Chondrocyte (in vitro differentiated cells): ENCODE measurements around the gene CTPS1. TPM values are rescaled to one million over a fixed set of nuclear protein-coding genes. Genes with fewer than 3 reads are reported as not detected.

ENCODE experiments used
- DNase-seq: peaks from one replicate; pipeline ENCODE4 v3.0.0; 2021; ENCODE audit warnings: mixed read lengths, low spot score
- H3K27ac Mint-ChIP-seq: one replicate; pipeline ENCODE4 v1.8.0; 2021; ENCODE audit warnings: mild to moderate bottlenecking, moderate library complexity, mixed read lengths; ENCODE audit not compliant: unreplicated experiment
- H3K27me3 Mint-ChIP-seq: 2 replicates; pipeline ENCODE4 v1.8.0; 2021; ENCODE audit warnings: low read depth, mixed read lengths
- H3K36me3 Mint-ChIP-seq: 2 replicates; pipeline ENCODE4 v1.8.0; 2021; ENCODE audit warnings: low read depth, mixed read lengths
- H3K4me1 Mint-ChIP-seq: 2 replicates; pipeline ENCODE4 v1.8.0; 2021; ENCODE audit warnings: low read depth, mild to moderate bottlenecking, mixed read lengths
- H3K4me3 Mint-ChIP-seq: one replicate; pipeline ENCODE4 v1.8.0; 2021; ENCODE audit warnings: mild to moderate bottlenecking, moderate library complexity, mixed read lengths; ENCODE audit not compliant: unreplicated experiment
- H3K9me3 Mint-ChIP-seq: 2 replicates; pipeline ENCODE4 v1.8.0; 2021; ENCODE audit warnings: low read depth, mixed read lengths
- total RNA-seq: library from RNA; stranded (reverse); gene quantifications from 3 replicates; pipeline ENCODE4 v1.2.1, GENCODE V29; 2021
- TF ChIP-seq, protein P1 (sequence below): fragments of 200-600 bp; sonication (generic); IDR thresholded peaks from 2 replicates; pipeline ENCODE4 v1.5.0; 2021; ENCODE audit warnings: antibody characterized with exemption, mild to moderate bottlenecking, moderate library complexity

Gene CTPS1
- total RNA-seq, 1 donor from 2014 or later: 84.5 TPM

DNA sequence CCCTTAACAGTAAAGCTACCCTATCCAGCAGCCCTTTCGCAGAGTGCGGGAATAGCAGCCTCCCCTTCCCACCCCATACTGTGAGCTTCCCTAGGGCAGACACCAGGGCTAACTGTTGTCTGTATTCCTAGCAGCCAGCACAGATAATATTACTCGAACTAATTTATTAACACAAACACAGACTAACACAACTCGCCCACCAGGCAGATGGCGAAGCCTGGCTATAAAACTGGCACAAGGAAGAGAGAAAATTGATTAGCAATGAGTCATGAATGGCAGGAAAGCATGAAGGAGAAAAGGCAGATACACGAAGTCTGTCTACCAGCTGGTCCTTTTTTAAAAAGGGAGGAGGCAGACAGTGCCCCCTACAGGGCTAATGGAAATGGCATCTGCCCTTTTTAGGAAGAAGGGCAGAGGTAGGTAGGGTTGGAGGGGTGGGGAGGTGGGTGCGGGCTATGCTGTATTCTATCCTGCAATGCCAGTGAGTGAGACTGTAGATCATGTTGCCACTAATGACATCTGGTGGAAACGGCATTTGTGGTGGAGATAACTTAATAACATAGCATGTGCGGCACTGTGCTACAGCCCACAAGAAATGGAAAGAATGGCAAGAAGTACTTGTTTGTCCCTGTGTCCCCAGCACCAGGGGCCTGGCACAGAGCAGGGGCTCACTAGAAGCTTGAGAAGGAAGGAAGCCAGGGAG is 30.6 kb upstream of the CTPS1 start:
- DNase-seq: no peak
- peak overlapping the region; percentile 88 for H3K27ac Mint-ChIP-seq
- TF ChIP-seq, protein P1, sequence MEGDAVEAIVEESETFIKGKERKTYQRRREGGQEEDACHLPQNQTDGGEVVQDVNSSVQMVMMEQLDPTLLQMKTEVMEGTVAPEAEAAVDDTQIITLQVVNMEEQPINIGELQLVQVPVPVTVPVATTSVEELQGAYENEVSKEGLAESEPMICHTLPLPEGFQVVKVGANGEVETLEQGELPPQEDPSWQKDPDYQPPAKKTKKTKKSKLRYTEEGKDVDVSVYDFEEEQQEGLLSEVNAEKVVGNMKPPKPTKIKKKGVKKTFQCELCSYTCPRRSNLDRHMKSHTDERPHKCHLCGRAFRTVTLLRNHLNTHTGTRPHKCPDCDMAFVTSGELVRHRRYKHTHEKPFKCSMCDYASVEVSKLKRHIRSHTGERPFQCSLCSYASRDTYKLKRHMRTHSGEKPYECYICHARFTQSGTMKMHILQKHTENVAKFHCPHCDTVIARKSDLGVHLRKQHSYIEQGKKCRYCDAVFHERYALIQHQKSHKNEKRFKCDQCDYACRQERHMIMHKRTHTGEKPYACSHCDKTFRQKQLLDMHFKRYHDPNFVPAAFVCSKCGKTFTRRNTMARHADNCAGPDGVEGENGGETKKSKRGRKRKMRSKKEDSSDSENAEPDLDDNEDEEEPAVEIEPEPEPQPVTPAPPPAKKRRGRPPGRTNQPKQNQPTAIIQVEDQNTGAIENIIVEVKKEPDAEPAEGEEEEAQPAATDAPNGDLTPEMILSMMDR: peak; percentile 95
- H3K4me1 Mint-ChIP-seq: peaks cover 39% of the 10 kb centered on the region
- peaks cover 5% of the 10 kb centered on the region for H3K9me3 Mint-ChIP-seq
- H3K27me3 Mint-ChIP-seq: no peaks in the 10 kb centered on the region
- no peaks in the 10 kb centered on the region for H3K36me3 Mint-ChIP-seq
- peak overlapping the region; percentile 13 for H3K4me3 Mint-ChIP-seq

- Mint-ChIP-seq H3K4me3 (no peak overlapping the region), H3K27ac (no peak overlapping the region), H3K9me3 (peaks cover 5% of the 10 kb centered on the region), H3K36me3 (no peaks in the 10 kb centered on the region), H3K4me1 (peaks cover 32% of the 10 kb centered on the region), H3K27me3 (no peaks in the 10 kb centered on the region)
- no peak for DNase-seq
- TF ChIP-seq, protein P1: no peak
Measured at GRCh38 chr1:40949563-40949962, 29.9 kb upstream of the CTPS1 start.

DNA sequence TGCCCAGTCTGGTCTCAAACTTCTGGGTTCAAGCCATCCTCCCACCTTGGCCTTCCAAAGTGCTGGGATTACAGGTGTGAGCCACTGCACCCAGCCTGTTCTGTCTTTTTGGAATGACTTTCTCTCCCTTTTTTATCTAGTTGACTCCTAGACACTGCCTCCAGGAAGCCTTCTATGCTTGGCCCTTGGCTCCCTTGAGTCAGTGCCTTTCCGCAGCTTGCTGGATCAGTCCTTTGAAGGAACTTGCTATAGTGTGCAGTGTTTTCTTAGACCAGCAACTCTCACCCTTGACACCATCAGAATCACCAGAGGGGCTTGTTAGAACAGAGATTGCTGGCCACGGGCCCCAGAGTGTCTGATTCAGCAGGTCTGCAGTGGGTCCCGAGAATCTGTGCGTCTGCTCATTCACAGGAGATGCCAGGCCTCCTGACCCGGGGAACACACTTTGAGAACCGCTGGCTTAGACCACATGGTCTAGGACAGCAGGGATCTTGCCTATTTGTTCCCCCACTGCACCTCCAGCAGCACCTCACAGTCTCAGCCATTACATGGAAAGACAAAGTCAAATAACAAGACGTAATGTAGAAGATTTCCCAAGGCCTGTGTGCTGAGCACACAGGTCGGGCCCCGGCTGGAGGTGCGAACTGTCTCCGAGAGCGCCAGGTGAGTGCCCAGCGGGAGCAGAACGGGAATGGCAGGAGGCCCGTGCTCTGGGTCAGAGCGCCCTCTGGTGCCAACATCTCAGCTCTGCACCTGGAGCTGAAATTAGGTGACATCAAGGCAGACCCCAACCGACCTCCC is 27.4 kb upstream of the CTPS1 start:
- no peaks in the 10 kb centered on the region for H3K36me3 Mint-ChIP-seq
- TF ChIP-seq, protein P1: peak; percentile 99
- DNase-seq: no peak
- H3K9me3 Mint-ChIP-seq: no peaks in the 10 kb centered on the region
- no peak overlapping the region for H3K27ac Mint-ChIP-seq
- H3K4me1 Mint-ChIP-seq: peaks cover 23% of the 10 kb centered on the region
- no peaks in the 10 kb centered on the region for H3K27me3 Mint-ChIP-seq
- peak overlapping the region; percentile 19 for H3K4me3 Mint-ChIP-seq

GRCh38 chr1:40952744-40953315 is 26.7 kb upstream of the CTPS1 start:
- Mint-ChIP-seq H3K36me3 (no peaks in the 10 kb centered on the region), H3K4me1 (peaks cover 23% of the 10 kb centered on the region), H3K9me3 (no peaks in the 10 kb centered on the region), H3K27ac (no peak overlapping the region), H3K4me3 (no peak overlapping the region), H3K27me3 (no peaks in the 10 kb centered on the region)
- DNase-seq: no peak
- TF ChIP-seq, protein P1: peak; percentile 73

DNA sequence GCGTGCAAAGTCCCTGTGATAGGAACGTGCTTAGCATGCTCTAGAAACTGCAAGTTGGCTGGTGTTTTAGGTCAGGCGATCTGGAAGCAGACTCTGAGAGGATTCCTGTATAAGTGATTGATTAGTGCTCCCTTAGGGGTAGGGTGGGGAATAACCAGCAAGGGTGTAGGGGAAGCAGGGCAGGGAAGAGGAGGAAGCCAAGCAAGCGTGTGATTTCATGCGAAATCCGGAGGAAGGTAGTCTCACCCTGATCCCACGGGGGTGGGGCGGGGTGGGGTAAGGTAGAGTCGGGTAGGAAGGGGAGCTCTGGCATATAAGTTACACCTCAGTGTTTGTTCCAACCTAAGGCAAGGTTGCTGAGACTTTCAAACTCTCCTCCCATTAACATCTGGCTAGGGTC is 24.9 kb upstream of the CTPS1 start:
- no peak for DNase-seq
- Mint-ChIP-seq H3K9me3 (peaks cover 4% of the 10 kb centered on the region), H3K4me1 (peaks cover 12% of the 10 kb centered on the region), H3K4me3 (no peak overlapping the region), H3K27me3 (no peaks in the 10 kb centered on the region), H3K36me3 (no peaks in the 10 kb centered on the region), H3K27ac (no peak overlapping the region)
- TF ChIP-seq, protein P1: no peak
